ENCODE measurements around the gene SERPIND1. TPM values are rescaled to one million over a fixed set of nuclear protein-coding genes. Genes with fewer than 3 reads are reported as not detected.

The SERPIND1 gene
- total and polyA plus RNA-seq, 10 donors: 0.03 to 0.14 (median 0.09) TPM; not detected in 6

DNA sequence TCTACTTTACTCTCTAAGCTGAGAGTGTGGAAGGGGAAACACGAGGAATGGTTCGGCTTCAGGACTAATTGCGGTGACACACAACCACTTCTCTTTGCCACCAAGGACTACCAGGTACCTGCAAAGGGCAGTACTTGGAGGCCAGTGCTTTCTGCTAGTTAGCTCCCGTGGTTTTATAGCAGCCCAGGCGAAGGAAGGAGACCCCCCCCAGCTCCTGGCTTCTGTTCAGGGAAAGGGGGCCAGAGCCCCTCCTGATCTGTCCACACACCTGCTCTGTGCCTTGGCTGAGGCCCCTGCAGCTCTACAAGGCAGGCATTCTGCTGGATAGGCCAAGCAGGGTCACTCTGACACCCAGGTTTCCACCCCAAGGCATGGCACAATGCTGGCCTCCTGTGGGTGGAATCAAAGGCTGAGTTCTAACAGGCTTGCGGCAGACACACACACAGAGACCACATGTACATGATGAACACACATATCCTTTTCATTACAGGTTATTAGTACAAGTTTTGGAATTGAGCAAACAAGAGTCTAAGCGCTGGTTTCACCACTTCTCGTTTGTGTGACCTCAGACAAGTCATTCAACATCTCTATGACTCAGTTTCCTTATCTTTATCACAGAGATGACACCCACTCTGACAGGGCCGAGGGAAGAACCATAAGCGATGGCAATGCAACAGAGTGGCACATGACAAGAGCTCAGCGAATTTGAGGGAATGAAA, 7.5 kb downstream of the SERPIND1 start:
- 79 to 92% (median 82%) methylated on average over 11 of the region's 11 CpGs for WGBS, 5 donors
- DNase-seq: no peak
- TF ChIP-seq POLR2AphosphoS5 (IDR thresholded peaks at IDR 0.05): no peak
- TF ChIP-seq POLR2A (IDR thresholded peaks at IDR 0.05): no peak
- TF ChIP-seq CTCF (IDR thresholded peaks at IDR 0.05 in 8 of 11, conservative IDR thresholded peaks at IDR 0.05 in 3 of 11): no peak
- Histone ChIP-seq H3K27ac (peak overlapping the region in 1 of 8 donors; percentile 4), H3K27me3 (replicated peaks in 1 of 7) (no peaks in the 10 kb centered on the region), H3K9me3 (no peaks in the 10 kb centered on the region), H3K36me3 (peaks cover 0 to 86% (median 17%) of the 10 kb centered on the region in 6 donors), H3K4me3 (no peak overlapping the region), H3K4me1 (peaks cover 0 to 24% (median 14%) of the 10 kb centered on the region in 6 donors)
- intact Hi-C loops (cut with DNase I; ENCODE audit: low total_unique reads): no loop called here

DNA sequence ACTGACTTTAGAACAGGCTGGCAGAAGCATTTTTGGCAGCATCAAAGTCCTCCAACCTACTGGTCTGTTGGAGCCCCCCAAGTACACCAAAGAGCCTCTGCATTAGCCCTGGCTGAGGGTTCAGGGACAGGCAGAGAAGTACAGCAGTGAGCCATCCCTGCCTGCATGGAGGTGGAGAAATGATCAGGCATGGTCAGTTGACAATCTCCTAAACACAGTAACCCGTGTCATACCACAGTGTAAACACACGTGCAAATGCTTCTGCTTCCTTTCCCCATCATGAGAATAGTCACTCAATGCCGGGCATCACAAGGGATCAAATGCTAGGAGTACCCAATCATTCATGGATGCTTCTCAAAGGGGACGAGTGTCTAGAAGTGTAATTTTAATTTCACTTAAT, 8.2 kb downstream of the SERPIND1 start:
- no peak for DNase-seq
- no peak overlapping the region for H3K27ac ChIP-seq
- peaks cover 0 to 91% (median 19%) of the 10 kb centered on the region in 6 donors for H3K36me3 ChIP-seq

DNA sequence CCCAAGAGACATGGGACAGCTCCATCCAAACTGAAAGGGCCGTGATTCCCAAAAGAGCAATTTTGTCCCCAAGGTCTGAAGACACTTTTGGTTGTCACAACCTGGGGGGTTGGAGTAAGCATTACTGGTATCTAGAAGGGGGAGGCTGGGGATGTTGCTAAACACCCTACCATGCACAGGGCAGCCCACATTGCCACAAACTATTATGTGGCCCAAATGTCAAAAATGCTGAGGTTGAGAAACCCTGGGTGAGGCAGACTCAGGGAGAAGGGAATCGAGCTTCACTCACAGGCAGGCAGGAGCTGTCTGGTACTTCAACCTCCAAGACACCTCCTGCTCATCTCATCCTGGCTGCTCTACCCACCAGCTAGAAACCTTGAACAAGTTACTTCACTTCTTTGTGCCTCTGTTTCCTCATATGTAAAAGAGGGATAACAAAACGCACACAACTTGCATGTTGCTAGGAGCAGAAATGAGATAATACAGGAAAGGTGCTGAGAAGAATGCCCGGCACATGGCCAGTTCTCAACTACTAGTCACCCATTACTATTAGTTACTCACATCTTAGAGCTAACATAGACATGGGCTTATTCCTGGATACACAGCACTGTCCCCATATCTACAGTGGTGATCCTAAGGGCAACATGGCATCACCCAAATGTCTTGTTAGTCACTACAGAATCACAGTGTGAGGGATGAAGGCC, 8.8 kb downstream of the SERPIND1 start:
- DNase-seq: no peak
- H3K27ac ChIP-seq: no peak overlapping the region
- no peak for TF ChIP-seq CTCF (IDR thresholded peaks at IDR 0.05 in 8 of 11, conservative IDR thresholded peaks at IDR 0.05 in 3 of 11)
- no peak for TF ChIP-seq POLR2A (IDR thresholded peaks at IDR 0.05)
- no peak for TF ChIP-seq POLR2AphosphoS5 (IDR thresholded peaks at IDR 0.05)
- H3K4me1 ChIP-seq: peaks cover 0 to 24% (median 14%) of the 10 kb centered on the region in 6 donors
- 78 to 95% (median 87%) methylated on average over 4 of the region's 4 CpGs for WGBS, 5 donors
- intact Hi-C loops (cut with DNase I; ENCODE audit: low total_unique reads): no loop called here
- H3K36me3 ChIP-seq: peaks cover 0 to 91% (median 25%) of the 10 kb centered on the region in 6 donors
- no peaks in the 10 kb centered on the region for H3K9me3 ChIP-seq
- no peaks in the 10 kb centered on the region for H3K27me3 ChIP-seq (replicated peaks in 1 of 7)
- H3K4me3 ChIP-seq: no peak overlapping the region

More for the DNA sequence above, 8.2 kb downstream of the SERPIND1 start:
- Histone ChIP-seq H3K4me3 (no peak overlapping the region), H3K9me3 (no peaks in the 10 kb centered on the region), H3K27me3 (replicated peaks in 1 of 7) (no peaks in the 10 kb centered on the region), H3K4me1 (peaks cover 0 to 24% (median 14%) of the 10 kb centered on the region in 6 donors)
- intact Hi-C loops (cut with DNase I; ENCODE audit: low total_unique reads): no loop called here
- TF ChIP-seq POLR2AphosphoS5 (IDR thresholded peaks at IDR 0.05) (no peak), POLR2A (IDR thresholded peaks at IDR 0.05) (no peak), CTCF (IDR thresholded peaks at IDR 0.05 in 8 of 11, conservative IDR thresholded peaks at IDR 0.05 in 3 of 11) (no peak)
- 80 to 96% (median 91%) methylated on average over 4 of the region's 4 CpGs for WGBS, 5 donors

DNA sequence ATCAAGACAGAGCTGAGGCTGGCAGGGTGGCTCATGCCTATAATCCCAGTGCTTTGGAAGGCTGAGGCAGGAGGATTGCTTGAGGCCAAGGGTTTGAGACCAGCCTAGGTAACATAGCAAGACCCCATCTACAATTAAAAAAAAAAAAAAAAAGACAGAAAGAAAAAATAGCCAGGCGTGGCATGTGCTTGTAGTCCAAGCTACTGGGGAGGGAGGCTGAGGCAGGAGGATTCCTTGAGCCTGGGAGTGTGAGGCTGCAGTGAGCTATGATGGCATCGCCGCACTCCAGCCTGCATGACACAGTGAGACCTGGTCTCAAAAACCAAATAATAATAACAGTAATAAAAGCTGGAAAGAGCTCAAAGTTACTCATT, 9.4 kb downstream of the SERPIND1 start:
- H3K4me3 ChIP-seq: no peak overlapping the region
- TF ChIP-seq POLR2A (IDR thresholded peaks at IDR 0.05): no peak
- TF ChIP-seq POLR2AphosphoS5 (IDR thresholded peaks at IDR 0.05): no peak
- TF ChIP-seq CTCF (IDR thresholded peaks at IDR 0.05 in 8 of 11, conservative IDR thresholded peaks at IDR 0.05 in 3 of 11): no peak
- H3K27me3 ChIP-seq (replicated peaks in 1 of 7): no peaks in the 10 kb centered on the region
- WGBS, 5 donors: 95 to 100% (median 99%) methylated on average over 3 of the region's 3 CpGs
- intact Hi-C loops (cut with DNase I; ENCODE audit: low total_unique reads): no loop called here
- DNase-seq: no peak
- H3K36me3 ChIP-seq: peaks cover 0 to 91% (median 29%) of the 10 kb centered on the region in 6 donors
- H3K9me3 ChIP-seq: no peaks in the 10 kb centered on the region
- H3K4me1 ChIP-seq: peaks cover 0 to 24% (median 14%) of the 10 kb centered on the region in 6 donors
- H3K27ac ChIP-seq: no peak overlapping the region
